ENCODE data around the gene HSPBAP1.

DNA sequence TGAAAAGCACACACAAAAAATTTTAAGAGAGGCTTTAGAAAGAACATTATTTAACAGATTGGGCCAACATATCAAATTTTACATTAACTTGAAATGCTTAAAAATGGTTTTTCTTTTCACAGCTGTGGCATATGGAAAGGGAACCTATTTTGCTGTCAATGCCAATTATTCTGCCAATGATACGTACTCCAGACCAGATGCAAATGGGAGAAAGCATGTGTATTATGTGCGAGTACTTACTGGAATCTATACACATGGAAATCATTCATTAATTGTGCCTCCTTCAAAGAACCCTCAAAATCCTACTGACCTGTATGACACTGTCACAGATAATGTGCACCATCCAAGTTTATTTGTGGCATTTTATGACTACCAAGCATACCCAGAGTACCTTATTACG lies 65.4 kb downstream of the HSPBAP1 start:
- TF ChIP-seq BACH2 (CRISPR knock-in tag; IDR thresholded peaks at IDR 0.05; ENCODE audit: borderline replicate concordance) (no peak), ZC3H10 (CRISPR knock-in tag; IDR thresholded peaks at IDR 0.05) (no peak), ARNTL (CRISPR knock-in tag; IDR thresholded peaks at IDR 0.05; ENCODE audit: borderline replicate concordance, low read depth) (no peak), CSDC2 (CRISPR knock-in tag; IDR thresholded peaks at IDR 0.05) (no peak), ESRRG (CRISPR knock-in tag; IDR thresholded peaks at IDR 0.05) (no peak), RARB (CRISPR knock-in tag; IDR thresholded peaks at IDR 0.05) (no peak)
- TF ChIP-seq, protein P1, sequence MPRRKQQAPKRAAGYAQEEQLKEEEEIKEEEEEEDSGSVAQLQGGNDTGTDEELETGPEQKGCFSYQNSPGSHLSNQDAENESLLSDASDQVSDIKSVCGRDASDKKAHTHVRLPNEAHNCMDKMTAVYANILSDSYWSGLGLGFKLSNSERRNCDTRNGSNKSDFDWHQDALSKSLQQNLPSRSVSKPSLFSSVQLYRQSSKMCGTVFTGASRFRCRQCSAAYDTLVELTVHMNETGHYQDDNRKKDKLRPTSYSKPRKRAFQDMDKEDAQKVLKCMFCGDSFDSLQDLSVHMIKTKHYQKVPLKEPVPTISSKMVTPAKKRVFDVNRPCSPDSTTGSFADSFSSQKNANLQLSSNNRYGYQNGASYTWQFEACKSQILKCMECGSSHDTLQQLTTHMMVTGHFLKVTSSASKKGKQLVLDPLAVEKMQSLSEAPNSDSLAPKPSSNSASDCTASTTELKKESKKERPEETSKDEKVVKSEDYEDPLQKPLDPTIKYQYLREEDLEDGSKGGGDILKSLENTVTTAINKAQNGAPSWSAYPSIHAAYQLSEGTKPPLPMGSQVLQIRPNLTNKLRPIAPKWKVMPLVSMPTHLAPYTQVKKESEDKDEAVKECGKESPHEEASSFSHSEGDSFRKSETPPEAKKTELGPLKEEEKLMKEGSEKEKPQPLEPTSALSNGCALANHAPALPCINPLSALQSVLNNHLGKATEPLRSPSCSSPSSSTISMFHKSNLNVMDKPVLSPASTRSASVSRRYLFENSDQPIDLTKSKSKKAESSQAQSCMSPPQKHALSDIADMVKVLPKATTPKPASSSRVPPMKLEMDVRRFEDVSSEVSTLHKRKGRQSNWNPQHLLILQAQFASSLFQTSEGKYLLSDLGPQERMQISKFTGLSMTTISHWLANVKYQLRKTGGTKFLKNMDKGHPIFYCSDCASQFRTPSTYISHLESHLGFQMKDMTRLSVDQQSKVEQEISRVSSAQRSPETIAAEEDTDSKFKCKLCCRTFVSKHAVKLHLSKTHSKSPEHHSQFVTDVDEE (CRISPR knock-in tag; IDR thresholded peaks at IDR 0.05), result no peak
- TF ChIP-seq, protein P2, sequence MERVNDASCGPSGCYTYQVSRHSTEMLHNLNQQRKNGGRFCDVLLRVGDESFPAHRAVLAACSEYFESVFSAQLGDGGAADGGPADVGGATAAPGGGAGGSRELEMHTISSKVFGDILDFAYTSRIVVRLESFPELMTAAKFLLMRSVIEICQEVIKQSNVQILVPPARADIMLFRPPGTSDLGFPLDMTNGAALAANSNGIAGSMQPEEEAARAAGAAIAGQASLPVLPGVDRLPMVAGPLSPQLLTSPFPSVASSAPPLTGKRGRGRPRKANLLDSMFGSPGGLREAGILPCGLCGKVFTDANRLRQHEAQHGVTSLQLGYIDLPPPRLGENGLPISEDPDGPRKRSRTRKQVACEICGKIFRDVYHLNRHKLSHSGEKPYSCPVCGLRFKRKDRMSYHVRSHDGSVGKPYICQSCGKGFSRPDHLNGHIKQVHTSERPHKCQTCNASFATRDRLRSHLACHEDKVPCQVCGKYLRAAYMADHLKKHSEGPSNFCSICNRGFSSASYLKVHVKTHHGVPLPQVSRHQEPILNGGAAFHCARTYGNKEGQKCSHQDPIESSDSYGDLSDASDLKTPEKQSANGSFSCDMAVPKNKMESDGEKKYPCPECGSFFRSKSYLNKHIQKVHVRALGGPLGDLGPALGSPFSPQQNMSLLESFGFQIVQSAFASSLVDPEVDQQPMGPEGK (CRISPR knock-in tag; IDR thresholded peaks at IDR 0.05; ENCODE audit: borderline replicate concordance), result no peak

All from SK-N-SH treated with all-trans-retinoic acid at 6 μM for 48 hours (cell line).